GM18517 (cell line): ENCODE results near the gene GLIPR1.
"Not testable (repeated sequence)": the region's sequence is repeated elsewhere in the genome, so short reads cannot be mapped to it uniquely, and the experiment has no call there.

ENCODE experiments used
- ATAC-seq: cut with Tn5 transposase; IDR thresholded peaks from one replicate; pipeline ENCODE4 v1.9.1; 2021; ENCODE audit warnings: mild to moderate bottlenecking, moderate library complexity; ENCODE audit not compliant: unreplicated experiment

Gene GLIPR1

GRCh38 chr12:75480469-75480949, at the start of gene GLIPR1:
GLIPR1 (plus strand) TSS chr12:75480755; CDS start chr12:75480881, 126 bp downstream.
- peak; percentile 88 for ATAC-seq

GRCh38 chr12:75432924-75433323, 47.6 kb upstream of the GLIPR1 start:
- ATAC-seq, result no peak

- no peak for ATAC-seq
These were observed 43.0 kb upstream of the GLIPR1 start for GRCh38 chr12:75437564-75437963.

GRCh38 chr12:75438059-75438754, 42.3 kb upstream of the GLIPR1 start:
- no peak for ATAC-seq

GRCh38 chr12:75439048-75439447, 41.5 kb upstream of the GLIPR1 start:
- ATAC-seq, result no peak

- ATAC-seq, result no peak
These were observed 40.6 kb upstream of the GLIPR1 start for GRCh38 chr12:75439930-75440329.

- ATAC-seq, result not testable (repeated sequence)
These were observed 38.7 kb upstream of the GLIPR1 start for GRCh38 chr12:75441687-75442449.

- ATAC-seq, result not testable (repeated sequence)
These were observed 38.1 kb upstream of the GLIPR1 start for GRCh38 chr12:75442454-75442853.

GRCh38 chr12:75443709-75444108, 36.8 kb upstream of the GLIPR1 start:
- no peak for ATAC-seq

GRCh38 chr12:75444429-75445136, 36.0 kb upstream of the GLIPR1 start:
- no peak for ATAC-seq

- not testable (repeated sequence) for ATAC-seq
These were observed 35.4 kb upstream of the GLIPR1 start for GRCh38 chr12:75445137-75445507.

- no peak for ATAC-seq
These were observed 33.7 kb upstream of the GLIPR1 start for GRCh38 chr12:75446857-75447256.

GRCh38 chr12:75447691-75448393, 32.7 kb upstream of the GLIPR1 start:
- no peak for ATAC-seq

GRCh38 chr12:75452675-75453330, 27.8 kb upstream of the GLIPR1 start:
- no peak for ATAC-seq

GRCh38 chr12:75455839-75456238, 24.7 kb upstream of the GLIPR1 start:
- ATAC-seq, result no peak

GRCh38 chr12:75457191-75457590, 23.4 kb upstream of the GLIPR1 start:
- ATAC-seq, result no peak

- not testable (repeated sequence) for ATAC-seq
These were observed 22.7 kb upstream of the GLIPR1 start for GRCh38 chr12:75457866-75458265.

GRCh38 chr12:75459755-75460154, 20.8 kb upstream of the GLIPR1 start:
- ATAC-seq, result no peak

- no peak for ATAC-seq
These were observed 20.4 kb upstream of the GLIPR1 start for GRCh38 chr12:75460204-75460603.
